DND-41 (cell line): ENCODE data around the gene VAC14.

ENCODE experiments used
- ATAC-seq: fragments of 200-7000 bp; cut with Tn5 transposase; 3 replicates; pipeline ENCODE4 v1.9.1; 2021; ENCODE audit warnings: low read depth; ENCODE audit not compliant: insufficient read depth
- DNase-seq: peaks from one replicate; pipeline ENCODE4 v3.0.0-alpha.2; 2020
- H2AFZ ChIP-seq: 2 replicates; pipeline ENCODE4 v1.6.0; 2012; ENCODE audit warnings: low read depth, low read length
- H3K27ac ChIP-seq: 2 replicates; pipeline ENCODE4 v1.5.1; 2012; ENCODE audit warnings: low read length, inconsistent platforms
- H3K27me3 ChIP-seq: fragments of 200-600 bp; sonication (generic); 2 replicates; pipeline ENCODE4 v1.6.0; 2012; ENCODE audit warnings: low read length, mild to moderate bottlenecking, inconsistent platforms; ENCODE audit not compliant: insufficient read depth, poor library complexity
- H3K36me3 ChIP-seq: 2 replicates; pipeline ENCODE4 v1.5.1; 2012; ENCODE audit warnings: low read length, inconsistent platforms; ENCODE audit not compliant: insufficient read depth
- H3K4me1 ChIP-seq: 2 replicates; pipeline ENCODE4 v1.5.1; 2012; ENCODE audit warnings: mild to moderate bottlenecking, low read length; ENCODE audit not compliant: insufficient read depth
- H3K4me2 ChIP-seq: 2 replicates; pipeline ENCODE4 v1.6.0; 2012; ENCODE audit warnings: mild to moderate bottlenecking, moderate library complexity, low read length, inconsistent platforms; ENCODE audit not compliant: insufficient read depth
- H3K4me3 ChIP-seq, 2 experiments: fragments of 200-600 bp in 1 of 2; shearing (Covaris generic) in 1 of 2; 2 replicates each; pipeline ENCODE4 v1.5.1; 2012 to 2016; ENCODE audit warnings: inconsistent platforms in 2 of 2, low read length in 2 of 2, mild to moderate bottlenecking in 2 of 2, low read depth in 1 of 2, moderate library complexity in 1 of 2
- H3K79me2 ChIP-seq: 2 replicates; pipeline ENCODE4 v1.6.0; 2012; ENCODE audit warnings: low read length, inconsistent platforms; ENCODE audit not compliant: insufficient read depth
- H3K9ac ChIP-seq: 2 replicates; pipeline ENCODE4 v1.6.0; 2012; ENCODE audit warnings: low read depth, mild to moderate bottlenecking, inconsistent platforms, low read length, moderate library complexity
- H3K9me3 ChIP-seq: 2 replicates; pipeline ENCODE4 v1.5.1; 2012; ENCODE audit warnings: low read length, moderate library complexity, mild to moderate bottlenecking, inconsistent platforms; ENCODE audit not compliant: insufficient read depth, severe bottlenecking
- H4K20me1 ChIP-seq: 2 replicates; pipeline ENCODE4 v1.6.0; 2012; ENCODE audit warnings: low read length; ENCODE audit not compliant: insufficient read depth
- CTCF ChIP-seq: IDR thresholded peaks from 2 replicates; pipeline ENCODE4 v1.5.1; 2012; ENCODE audit warnings: borderline replicate concordance, low read length, moderate library complexity, mild to moderate bottlenecking; ENCODE audit not compliant: poor library complexity, severe bottlenecking; ENCODE audit errors: extremely low read depth
- EZH2 ChIP-seq: IDR thresholded peaks from 3 replicates; pipeline ENCODE4 v1.6.1; 2012; ENCODE audit warnings: borderline replicate concordance, low read depth, mild to moderate bottlenecking, moderate library complexity, low read length, inconsistent platforms; ENCODE audit not compliant: severe bottlenecking

VAC14 gene

DNA sequence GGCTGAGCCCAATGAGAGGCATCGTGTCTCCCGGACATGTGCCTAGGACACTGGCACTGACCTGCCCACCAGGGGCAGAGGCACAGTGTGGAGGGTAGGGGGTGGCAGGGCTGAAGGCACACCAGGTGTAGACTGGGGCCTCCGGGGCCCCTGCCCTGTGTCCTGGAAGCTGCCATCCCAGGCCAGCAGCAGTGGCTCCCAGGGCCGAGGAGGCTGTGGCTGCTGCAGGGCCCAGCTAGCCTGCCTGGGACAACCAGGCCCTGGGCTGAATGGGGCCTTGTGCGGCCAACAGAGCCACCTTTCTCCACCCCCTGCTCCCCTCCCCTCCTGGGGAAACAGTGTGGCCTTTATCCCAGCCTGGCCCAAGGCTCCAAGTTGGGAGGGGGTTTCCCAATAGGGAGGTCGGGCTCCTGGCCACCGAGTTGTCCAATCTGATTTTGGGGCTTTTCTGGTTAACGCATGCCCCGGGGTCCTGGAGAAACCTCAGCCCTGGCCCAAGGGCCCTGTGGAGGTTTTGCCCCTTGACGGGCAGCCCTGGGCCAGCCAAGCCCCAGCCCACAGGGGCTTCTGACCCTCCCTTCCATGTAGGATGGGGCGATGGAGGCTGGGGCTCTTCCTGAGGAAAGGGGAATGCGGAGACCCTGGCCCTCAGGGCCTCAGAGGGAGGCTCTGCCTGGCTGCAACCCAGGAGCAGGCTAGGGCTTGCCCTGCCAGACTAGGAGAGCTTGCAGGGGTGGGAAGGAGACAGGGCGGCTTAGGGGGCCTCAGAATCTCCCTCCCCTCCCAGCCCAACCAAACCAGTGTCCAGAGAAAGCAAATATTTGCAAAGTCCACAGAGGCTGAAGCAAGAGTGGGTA lies 119.3 kb downstream of the VAC14 start:
- H3K4me2 ChIP-seq: peak overlapping the region; percentile 17; the same call in 1 of the 2 replicates
- TF ChIP-seq CTCF (no peak), EZH2 (no peak)
- no peak overlapping the region for H3K9ac ChIP-seq
- H4K20me1 ChIP-seq: peaks cover 50% of the 10 kb centered on the region
- no peak overlapping the region for H3K4me3 ChIP-seq
- H2AFZ ChIP-seq: no peak overlapping the region
- no peak overlapping the region for H3K27ac ChIP-seq
- no peaks in the 10 kb centered on the region for H3K27me3 ChIP-seq
- no peak for ATAC-seq
- H3K79me2 ChIP-seq: peaks cover 23% of the 10 kb centered on the region
- no peak for DNase-seq
- H3K36me3 ChIP-seq: peaks cover 32% of the 10 kb centered on the region
- peaks cover 21% of the 10 kb centered on the region for H3K4me1 ChIP-seq
- H3K9me3 ChIP-seq: no peaks in the 10 kb centered on the region

GRCh38 chr16:70680495-70681381 lies 120.2 kb downstream of the VAC14 start:
- Histone ChIP-seq H3K79me2 (peaks cover 23% of the 10 kb centered on the region), H3K4me2 (no peak overlapping the region), H4K20me1 (peaks cover 48% of the 10 kb centered on the region), H3K27ac (no peak overlapping the region), H3K27me3 (no peaks in the 10 kb centered on the region), H3K36me3 (peaks cover 39% of the 10 kb centered on the region), H3K4me1 (peaks cover 14% of the 10 kb centered on the region), H3K9ac (no peak overlapping the region), H2AFZ (no peak overlapping the region), H3K4me3 (no peak overlapping the region), H3K9me3 (no peaks in the 10 kb centered on the region)
- ATAC-seq: no peak
- TF ChIP-seq CTCF (no peak), EZH2 (no peak)
- no peak for DNase-seq

- ATAC-seq (no peak), DNase-seq (no peak)
- Histone ChIP-seq H2AFZ (no peak overlapping the region), H3K4me3 (no peak overlapping the region), H4K20me1 (peaks cover 48% of the 10 kb centered on the region), H3K4me2 (no peak overlapping the region), H3K27me3 (no peaks in the 10 kb centered on the region), H3K9me3 (no peaks in the 10 kb centered on the region), H3K4me1 (peaks cover 10% of the 10 kb centered on the region), H3K36me3 (peaks cover 42% of the 10 kb centered on the region), H3K27ac (no peak overlapping the region), H3K9ac (no peak overlapping the region), H3K79me2 (peaks cover 19% of the 10 kb centered on the region)
- TF ChIP-seq CTCF (peak; percentile 38), EZH2 (no peak)
These were observed 121.1 kb downstream of the VAC14 start for GRCh38 chr16:70679671-70680494.
